ENCODE data around the gene EWSR1.
A peak's percentile ranks its signal among the peaks of the same experiment; 100 is the strongest.

Gene EWSR1

GRCh38 chr22:29323641-29324040 is 55.6 kb downstream of the EWSR1 start:
- Histone ChIP-seq H3K27me3 (ENCODE audit: insufficient read depth, low read length) (no peaks in the 10 kb centered on the region), H2BK12ac (ENCODE audit: low read length) (no peak overlapping the region), H4K8ac (ENCODE audit: low read depth, low read length) (no peak overlapping the region), H3K79me1 (ENCODE audit: low read length) (no peaks in the 10 kb centered on the region), H2AK5ac (ENCODE audit: low read length) (no peak overlapping the region), H4K12ac (ENCODE audit: low read depth, low read length) (no peak overlapping the region), H3K4me3 (ENCODE audit: low read depth, low read length) (no peak overlapping the region), H3K36me3 (ENCODE audit: control insufficient read depth in 1 of 2, insufficient read depth in 2 of 2, low read length in 2 of 2) (peaks cover 21 to 23% of the 10 kb centered on the region in 2 experiments), H3K4me2 (ENCODE audit: low read length) (no peak overlapping the region), H3K14ac (ENCODE audit: low read length) (no peak overlapping the region), H3K79me2 (ENCODE audit: control insufficient read depth, insufficient read depth, low read length, poor library complexity) (no peaks in the 10 kb centered on the region), H3K4me1 (ENCODE audit: control insufficient read depth in 1 of 2, insufficient read depth in 2 of 2, low read length in 2 of 2) (no peaks in the 10 kb centered on the region), H3K4ac (ENCODE audit: low read depth, low read length) (no peak overlapping the region), H2BK5ac (ENCODE audit: low read depth, low read length, poor library complexity) (no peak overlapping the region), H2BK120ac (ENCODE audit: insufficient read depth, low read length, poor library complexity) (no peak overlapping the region), H3K18ac (ENCODE audit: low read length) (no peak overlapping the region), H2AFZ (ENCODE audit: insufficient read depth, low read length, poor library complexity) (no peak overlapping the region), H3K23ac (ENCODE audit: low read length) (no peak overlapping the region), H4K91ac (ENCODE audit: low read depth, low read length) (no peak overlapping the region), H3K9me3 (ENCODE audit: insufficient read depth, low read depth, low read length) (no peaks in the 10 kb centered on the region), H3K9ac (ENCODE audit: low read length) (no peak overlapping the region), H3K27ac (ENCODE audit: low read depth, low read length) (no peak overlapping the region)
- DNase-seq, result no peak

GRCh38 chr22:29325356-29325755 is 57.3 kb downstream of the EWSR1 start:
- Histone ChIP-seq H2BK12ac (ENCODE audit: low read length) (no peak overlapping the region), H3K14ac (ENCODE audit: low read length) (no peak overlapping the region), H4K91ac (ENCODE audit: low read depth, low read length) (no peak overlapping the region), H3K36me3 (ENCODE audit: control insufficient read depth in 1 of 2, insufficient read depth in 2 of 2, low read length in 2 of 2) (peaks cover 38 to 39% of the 10 kb centered on the region in 2 experiments), H4K12ac (ENCODE audit: low read depth, low read length) (no peak overlapping the region), H3K4me2 (ENCODE audit: low read length) (no peak overlapping the region), H2AFZ (ENCODE audit: insufficient read depth, low read length, poor library complexity) (no peak overlapping the region), H3K79me1 (ENCODE audit: low read length) (no peaks in the 10 kb centered on the region), H3K79me2 (ENCODE audit: control insufficient read depth, insufficient read depth, low read length, poor library complexity) (no peaks in the 10 kb centered on the region), H3K27ac (ENCODE audit: low read depth, low read length) (no peak overlapping the region), H3K9ac (ENCODE audit: low read length) (no peak overlapping the region), H3K23ac (ENCODE audit: low read length) (no peak overlapping the region), H2BK5ac (ENCODE audit: low read depth, low read length, poor library complexity) (no peak overlapping the region), H3K4ac (ENCODE audit: low read depth, low read length) (no peak overlapping the region), H4K8ac (ENCODE audit: low read depth, low read length) (no peak overlapping the region), H3K4me3 (ENCODE audit: low read depth, low read length) (no peak overlapping the region), H2AK5ac (ENCODE audit: low read length) (no peak overlapping the region), H2BK120ac (ENCODE audit: insufficient read depth, low read length, poor library complexity) (no peak overlapping the region), H3K18ac (ENCODE audit: low read length) (no peak overlapping the region), H3K4me1 (ENCODE audit: control insufficient read depth in 1 of 2, insufficient read depth in 2 of 2, low read length in 2 of 2) (no peaks in the 10 kb centered on the region), H3K9me3 (ENCODE audit: insufficient read depth, low read depth, low read length) (no peaks in the 10 kb centered on the region), H3K27me3 (ENCODE audit: insufficient read depth, low read length) (no peaks in the 10 kb centered on the region)
- no CpG with 5 or more reads among the region's 8 CpGs for WGBS (ENCODE audit: extremely low coverage, insufficient coverage, insufficient read length)
- DNase-seq, result peak in 1 of 2 donors; percentile 48

- Histone ChIP-seq H2BK120ac (ENCODE audit: insufficient read depth, low read length, poor library complexity) (no peak overlapping the region), H3K4me1 (ENCODE audit: control insufficient read depth in 1 of 2, insufficient read depth in 2 of 2, low read length in 2 of 2) (peaks cover 2 to 4% of the 10 kb centered on the region in 2 experiments), H3K23ac (ENCODE audit: low read length) (no peak overlapping the region), H3K18ac (ENCODE audit: low read length) (no peak overlapping the region), H3K79me2 (ENCODE audit: control insufficient read depth, insufficient read depth, low read length, poor library complexity) (no peaks in the 10 kb centered on the region), H3K9ac (ENCODE audit: low read length) (no peak overlapping the region), H2AK5ac (ENCODE audit: low read length) (no peak overlapping the region), H3K4me3 (ENCODE audit: low read depth, low read length) (no peak overlapping the region), H4K8ac (ENCODE audit: low read depth, low read length) (no peak overlapping the region), H3K9me3 (ENCODE audit: insufficient read depth, low read depth, low read length) (no peaks in the 10 kb centered on the region), H3K4me2 (ENCODE audit: low read length) (no peak overlapping the region), H2BK12ac (ENCODE audit: low read length) (no peak overlapping the region), H3K27me3 (ENCODE audit: insufficient read depth, low read length) (no peaks in the 10 kb centered on the region), H2BK5ac (ENCODE audit: low read depth, low read length, poor library complexity) (no peak overlapping the region), H4K91ac (ENCODE audit: low read depth, low read length) (no peak overlapping the region), H2AFZ (ENCODE audit: insufficient read depth, low read length, poor library complexity) (no peak overlapping the region), H4K12ac (ENCODE audit: low read depth, low read length) (no peak overlapping the region), H3K14ac (ENCODE audit: low read length) (no peak overlapping the region), H3K36me3 (ENCODE audit: control insufficient read depth in 1 of 2, insufficient read depth in 2 of 2, low read length in 2 of 2) (peaks cover 42% of the 10 kb centered on the region in 2 experiments), H3K79me1 (ENCODE audit: low read length) (peaks cover under 1% of the 10 kb centered on the region), H3K4ac (ENCODE audit: low read depth, low read length) (no peak overlapping the region), H3K27ac (ENCODE audit: low read depth, low read length) (no peak overlapping the region)
- no CpG with 5 or more reads among the region's 9 CpGs for WGBS (ENCODE audit: extremely low coverage, insufficient coverage, insufficient read length)
- DNase-seq, result no peak
Measured at GRCh38 chr22:29325785-29326315, 57.8 kb downstream of the EWSR1 start.

GRCh38 chr22:29326481-29326880 is 58.4 kb downstream of the EWSR1 start:
- Histone ChIP-seq H2BK12ac (ENCODE audit: low read length) (no peak overlapping the region), H3K79me2 (ENCODE audit: control insufficient read depth, insufficient read depth, low read length, poor library complexity) (no peaks in the 10 kb centered on the region), H3K23ac (ENCODE audit: low read length) (no peak overlapping the region), H3K27ac (ENCODE audit: low read depth, low read length) (no peak overlapping the region), H4K91ac (ENCODE audit: low read depth, low read length) (no peak overlapping the region), H3K4me2 (ENCODE audit: low read length) (no peak overlapping the region), H3K9ac (ENCODE audit: low read length) (no peak overlapping the region), H2BK5ac (ENCODE audit: low read depth, low read length, poor library complexity) (no peak overlapping the region), H2BK120ac (ENCODE audit: insufficient read depth, low read length, poor library complexity) (no peak overlapping the region), H2AFZ (ENCODE audit: insufficient read depth, low read length, poor library complexity) (no peak overlapping the region), H3K4me1 (ENCODE audit: control insufficient read depth in 1 of 2, insufficient read depth in 2 of 2, low read length in 2 of 2) (peaks cover 7 to 10% of the 10 kb centered on the region in 2 experiments), H2AK5ac (ENCODE audit: low read length) (no peak overlapping the region), H3K79me1 (ENCODE audit: low read length) (peaks cover 3% of the 10 kb centered on the region), H4K12ac (ENCODE audit: low read depth, low read length) (no peak overlapping the region), H4K8ac (ENCODE audit: low read depth, low read length) (no peak overlapping the region), H3K14ac (ENCODE audit: low read length) (no peak overlapping the region), H3K9me3 (ENCODE audit: insufficient read depth, low read depth, low read length) (no peaks in the 10 kb centered on the region), H3K27me3 (ENCODE audit: insufficient read depth, low read length) (no peaks in the 10 kb centered on the region), H3K18ac (ENCODE audit: low read length) (no peak overlapping the region), H3K36me3 (ENCODE audit: control insufficient read depth in 1 of 2, insufficient read depth in 2 of 2, low read length in 2 of 2) (peaks cover 46 to 48% of the 10 kb centered on the region in 2 experiments), H3K4ac (ENCODE audit: low read depth, low read length) (no peak overlapping the region), H3K4me3 (ENCODE audit: low read depth, low read length) (no peak overlapping the region)
- no CpG with 5 or more reads among the region's 10 CpGs for WGBS (ENCODE audit: extremely low coverage, insufficient coverage, insufficient read length)
- no peak for DNase-seq
